ENCODE measurements around the gene TEX55. TPM values are rescaled to one million over a fixed set of nuclear protein-coding genes. Genes with fewer than 3 reads are reported as not detected.

The TEX55 gene
- total RNA-seq, 1 donor from 2014 or later = not detected

Other genes with a start within 250 kb of the TEX55 start
- gene IGSF11, start 111.3 kb upstream of the TEX55 start, total RNA-seq = under 0.01 TPM in 2 replicates
- gene UPK1B, start 27.4 kb downstream of the TEX55 start, total RNA-seq = under 0.01 TPM in 1 of 2 replicates, not detected in the other
- gene B4GALT4, start 94.7 kb downstream of the TEX55 start, total RNA-seq = 3.0 and 3.5 TPM in 2 replicates
- 19.8 and 21.6 TPM in 2 replicates for gene ARHGAP31, start 148.2 kb downstream of the TEX55 start, total RNA-seq

Measured in lung microvascular endothelial cell (primary cell).